IPS DF 6.9 (cell line): Measurements from ENCODE around the gene MPRIP.

Source experiments
- DNase-seq: peaks from one replicate; pipeline ENCODE4 v3.0.0-alpha.2; 2013; ENCODE audit warnings: low read depth, low spot score
- H3K27ac ChIP-seq: one replicate; pipeline ENCODE4 v1.5.1; 2013; ENCODE audit warnings: low read length, control low read depth
- H3K27me3 ChIP-seq: 2 replicates; pipeline ENCODE4 v1.6.1; 2013; ENCODE audit warnings: mild to moderate bottlenecking, low read length; ENCODE audit not compliant: control insufficient read depth, insufficient read depth
- H3K36me3 ChIP-seq: 2 replicates; pipeline ENCODE4 v1.6.1; 2013; ENCODE audit warnings: low read length; ENCODE audit not compliant: control insufficient read depth, insufficient read depth
- H3K4me1 ChIP-seq: 2 replicates; pipeline ENCODE4 v1.6.1; 2013; ENCODE audit warnings: low read length; ENCODE audit not compliant: control insufficient read depth, insufficient read depth
- H3K4me3 ChIP-seq: 2 replicates; pipeline ENCODE4 v1.5.1; 2013; ENCODE audit warnings: mild to moderate bottlenecking, low read length
- H3K9me3 ChIP-seq: 2 replicates; pipeline ENCODE4 v1.6.1; 2013; ENCODE audit warnings: low read length, inconsistent platforms; ENCODE audit not compliant: control insufficient read depth, insufficient read depth
- WGBS: extraction: QIAGEN DNeasy Blood & Tissue Kit; methylation state at CpG from one replicate; pipeline ENCODE4 v1.1.7; 2013; ENCODE audit warnings: mixed read lengths, missing lambda C conversion rate; ENCODE audit not compliant: insufficient read length, insufficient coverage; 5-methylcytosine and 5-hydroxymethylcytosine counted together

The MPRIP gene

DNA sequence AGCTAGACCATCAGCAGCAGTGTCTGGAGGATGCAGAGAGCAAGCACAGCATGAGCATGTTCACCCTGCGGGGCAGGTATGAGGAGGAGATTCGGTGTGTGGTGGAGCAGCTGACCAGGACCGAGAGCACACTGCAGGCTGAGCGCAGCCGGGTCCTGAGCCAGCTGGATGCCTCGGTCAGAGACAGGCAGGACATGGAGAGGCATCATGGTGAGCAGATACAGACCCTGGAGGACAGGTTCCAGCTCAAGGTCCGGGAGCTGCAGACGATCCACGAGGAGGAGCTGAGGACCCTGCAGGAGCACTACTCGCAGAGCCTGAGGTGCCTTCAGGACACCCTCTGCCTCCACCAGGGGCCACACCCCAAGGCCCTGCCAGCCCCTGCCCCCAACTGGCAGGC lies 125.1 kb downstream of the MPRIP start:
- no peak for DNase-seq
- no CpG with 5 or more reads among the region's 10 CpGs for WGBS
- H3K4me3 ChIP-seq, result no peak overlapping the region
- H3K9me3 ChIP-seq, result no peaks in the 10 kb centered on the region
- H3K36me3 ChIP-seq, result peaks cover 20% of the 10 kb centered on the region
- no peaks in the 10 kb centered on the region for H3K27me3 ChIP-seq
- H3K27ac ChIP-seq, result no peak overlapping the region
- H3K4me1 ChIP-seq, result peaks cover 1% of the 10 kb centered on the region

DNA sequence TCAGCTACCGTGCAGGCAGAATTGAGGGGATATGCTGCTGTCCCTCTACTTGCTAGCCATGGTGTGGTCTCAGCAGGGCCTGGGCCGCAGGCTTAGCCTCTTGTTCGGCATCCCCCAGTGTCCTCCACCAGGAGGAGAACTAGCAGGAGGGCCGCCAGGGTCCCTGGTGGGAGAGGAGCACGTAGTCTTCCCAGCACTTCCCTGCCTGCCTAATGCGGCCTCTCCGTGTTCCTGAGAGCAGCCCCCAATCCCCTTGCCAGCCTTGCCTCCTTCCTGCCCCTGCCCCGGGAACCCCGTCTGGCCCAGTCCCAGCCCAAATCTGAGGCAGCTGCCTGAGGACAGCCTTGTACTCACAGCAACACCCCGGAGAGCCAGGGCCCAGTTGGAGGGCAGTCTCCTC lies 125.7 kb downstream of the MPRIP start:
- Histone ChIP-seq H3K36me3 (peaks cover 19% of the 10 kb centered on the region), H3K9me3 (no peaks in the 10 kb centered on the region), H3K27ac (no peak overlapping the region), H3K4me3 (no peak overlapping the region), H3K27me3 (no peaks in the 10 kb centered on the region), H3K4me1 (peaks cover 1% of the 10 kb centered on the region)
- WGBS, result no CpG with 5 or more reads among the region's 10 CpGs
- DNase-seq, result no peak

DNA sequence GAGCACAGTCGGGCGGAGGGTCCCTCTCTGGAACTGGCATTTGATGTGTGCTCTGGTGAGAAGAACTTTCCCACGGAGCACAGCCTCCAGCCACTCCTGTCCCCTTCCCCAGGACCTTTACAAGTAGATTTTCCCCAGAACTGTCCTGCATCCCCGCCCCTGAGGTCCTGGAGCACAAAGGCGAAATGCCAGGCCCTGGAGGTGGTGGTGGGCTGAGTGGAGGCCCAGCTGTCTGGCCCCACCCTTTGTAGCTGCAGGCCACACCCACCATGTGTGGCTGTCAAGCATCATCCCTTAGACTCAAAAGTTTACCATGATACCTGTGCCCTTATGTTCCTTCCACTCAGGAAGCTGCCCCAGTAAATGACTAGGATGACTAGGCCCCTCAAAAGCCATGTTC lies 126.1 kb downstream of the MPRIP start:
- Histone ChIP-seq H3K9me3 (no peaks in the 10 kb centered on the region), H3K27me3 (no peaks in the 10 kb centered on the region), H3K4me1 (peaks cover 1% of the 10 kb centered on the region), H3K36me3 (peaks cover 19% of the 10 kb centered on the region), H3K4me3 (no peak overlapping the region), H3K27ac (no peak overlapping the region)
- no CpG with 5 or more reads among the region's 5 CpGs for WGBS
- DNase-seq, result no peak

DNA sequence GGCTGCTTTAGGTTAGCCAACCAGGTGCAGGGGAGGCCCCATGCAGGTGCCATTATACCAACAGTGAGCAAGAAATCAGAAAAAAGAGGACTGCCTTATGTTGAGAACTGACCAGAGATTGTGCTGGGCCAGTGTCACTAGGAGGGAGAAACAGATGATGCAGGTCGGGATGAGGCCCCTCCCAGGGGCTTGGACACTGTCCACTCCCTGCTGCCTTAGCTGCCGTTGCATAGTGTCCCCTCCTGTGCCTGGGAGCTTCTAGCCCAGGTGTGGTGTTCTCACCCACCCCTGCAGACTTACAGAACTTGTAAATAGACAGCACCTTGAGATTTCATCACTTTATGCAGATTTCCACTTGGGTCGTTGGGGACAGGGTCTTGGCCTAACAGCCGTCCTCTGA lies 127.1 kb downstream of the MPRIP start:
- H3K36me3 ChIP-seq, result peaks cover 15% of the 10 kb centered on the region
- H3K27ac ChIP-seq, result no peak overlapping the region
- no peaks in the 10 kb centered on the region for H3K27me3 ChIP-seq
- H3K4me1 ChIP-seq, result peaks cover 1% of the 10 kb centered on the region
- WGBS, result no CpG with 5 or more reads among the region's 4 CpGs
- no peak overlapping the region for H3K4me3 ChIP-seq
- no peaks in the 10 kb centered on the region for H3K9me3 ChIP-seq
- DNase-seq, result no peak

DNA sequence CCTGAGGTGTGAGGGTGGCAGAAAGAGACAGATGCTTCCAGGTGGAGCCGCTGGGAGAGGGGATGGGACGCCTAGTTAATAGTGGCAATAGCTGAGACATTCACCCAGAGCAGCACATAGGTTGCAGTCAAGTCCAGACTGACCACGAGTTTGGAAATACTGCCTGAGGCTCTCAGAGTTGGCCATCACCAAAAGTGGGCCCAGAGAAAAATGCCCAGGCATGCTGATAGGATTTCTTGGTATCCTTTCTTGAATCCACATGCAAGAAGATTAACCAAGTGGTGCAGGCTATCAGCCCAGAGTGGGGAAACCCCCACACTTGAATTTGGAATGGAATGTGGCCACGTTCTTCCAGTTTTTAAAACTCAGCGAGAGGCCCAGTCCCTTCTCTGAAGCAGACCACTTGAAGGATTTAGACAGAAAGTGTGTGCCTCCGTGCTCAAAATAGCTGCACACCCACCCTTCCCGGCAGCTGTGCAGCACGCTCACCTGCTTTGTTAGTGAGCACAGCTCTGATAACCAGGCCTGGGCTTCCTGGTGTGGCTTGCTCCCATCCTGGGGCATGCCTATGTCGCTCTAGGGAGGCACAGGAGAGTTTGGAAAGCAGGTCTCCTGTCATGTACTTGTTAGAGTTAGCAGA lies 128.2 kb downstream of the MPRIP start:
- H3K27ac ChIP-seq, result no peak overlapping the region
- H3K27me3 ChIP-seq, result no peaks in the 10 kb centered on the region
- WGBS, result no CpG with 5 or more reads among the region's 9 CpGs
- no peaks in the 10 kb centered on the region for H3K9me3 ChIP-seq
- H3K4me3 ChIP-seq, result no peak overlapping the region
- no peak for DNase-seq
- peaks cover 1% of the 10 kb centered on the region; the same call in 1 of the 2 replicates for H3K4me1 ChIP-seq
- peaks cover 12% of the 10 kb centered on the region for H3K36me3 ChIP-seq

DNA sequence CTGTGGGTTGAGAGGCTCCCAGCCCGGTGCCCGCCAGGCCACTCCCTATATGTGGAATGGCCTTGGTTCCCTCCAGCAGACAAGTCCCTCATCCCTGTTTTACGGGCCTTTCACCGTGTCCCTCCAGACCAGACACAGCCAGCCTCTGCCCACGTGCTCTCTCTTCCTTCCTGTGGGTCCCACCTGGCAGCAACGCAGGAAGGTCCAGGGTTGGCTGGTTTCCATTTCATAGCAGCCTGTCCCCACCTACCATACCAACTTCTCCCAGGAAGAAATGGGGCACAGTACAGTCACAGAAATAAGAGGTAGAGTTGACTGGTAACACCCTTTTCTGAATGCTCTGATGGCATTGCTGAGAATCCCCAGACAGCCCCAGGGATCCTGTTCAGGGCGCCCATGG lies 128.9 kb downstream of the MPRIP start:
- no peaks in the 10 kb centered on the region for H3K27me3 ChIP-seq

DNA sequence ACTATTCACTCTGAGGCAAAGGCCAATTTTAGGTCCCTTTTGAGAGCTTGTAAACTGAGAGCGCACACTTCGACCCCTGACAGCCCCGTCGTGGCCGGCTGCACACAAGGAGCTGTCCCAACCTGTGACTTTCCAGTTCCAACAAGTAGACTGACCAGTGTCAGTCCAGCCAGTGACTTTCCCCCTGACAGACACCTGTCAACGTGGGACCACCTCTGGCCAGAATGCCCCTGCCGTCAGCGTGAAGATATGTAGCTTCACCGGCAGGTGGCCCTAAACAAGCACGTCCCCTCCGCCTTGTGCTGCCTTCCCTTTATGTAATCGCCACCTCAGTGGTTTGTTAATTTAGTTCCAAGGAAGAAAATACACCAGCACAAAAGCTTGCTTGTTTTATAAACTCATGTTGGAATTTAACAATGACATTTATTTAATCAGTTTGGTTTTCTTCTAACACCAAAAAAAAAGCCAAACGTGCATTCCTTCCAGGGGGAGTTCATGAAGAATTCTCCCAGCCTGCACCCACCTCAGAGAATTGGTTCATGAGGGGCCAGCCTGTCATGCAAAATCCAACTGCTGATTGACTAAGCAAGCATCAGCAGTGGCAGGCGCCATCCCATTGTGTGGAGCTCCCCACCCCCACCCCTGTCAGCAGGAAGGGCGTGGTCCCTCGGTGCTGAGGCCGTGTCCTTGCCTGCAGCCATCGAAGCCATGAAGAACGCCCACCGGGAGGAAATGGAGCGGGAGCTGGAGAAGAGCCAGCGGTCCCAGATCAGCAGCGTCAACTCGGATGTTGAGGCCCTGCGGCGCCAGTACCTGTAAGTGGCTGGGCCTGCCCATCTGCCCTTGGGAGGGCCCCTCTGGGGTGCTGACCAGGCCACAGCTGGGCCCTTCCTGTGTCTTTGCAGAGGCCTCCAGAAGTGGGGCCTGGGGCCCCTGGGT lies 130.0 kb downstream of the MPRIP start:
- Histone ChIP-seq H3K4me1 (peaks cover 1% of the 10 kb centered on the region; the same call in 1 of the 2 replicates), H3K4me3 (no peak overlapping the region), H3K27me3 (no peaks in the 10 kb centered on the region), H3K9me3 (no peaks in the 10 kb centered on the region), H3K27ac (no peak overlapping the region), H3K36me3 (peaks cover 14% of the 10 kb centered on the region)
- no peak for DNase-seq
- no CpG with 5 or more reads among the region's 26 CpGs for WGBS

More for the DNA sequence above, 128.9 kb downstream of the MPRIP start:
- no peak for DNase-seq
- H3K27ac ChIP-seq, result no peak overlapping the region
- peaks cover 1% of the 10 kb centered on the region; the same call in 1 of the 2 replicates for H3K4me1 ChIP-seq
- no CpG with 5 or more reads among the region's 7 CpGs for WGBS
- no peak overlapping the region for H3K4me3 ChIP-seq
- H3K9me3 ChIP-seq, result no peaks in the 10 kb centered on the region
- peaks cover 12% of the 10 kb centered on the region for H3K36me3 ChIP-seq

DNA sequence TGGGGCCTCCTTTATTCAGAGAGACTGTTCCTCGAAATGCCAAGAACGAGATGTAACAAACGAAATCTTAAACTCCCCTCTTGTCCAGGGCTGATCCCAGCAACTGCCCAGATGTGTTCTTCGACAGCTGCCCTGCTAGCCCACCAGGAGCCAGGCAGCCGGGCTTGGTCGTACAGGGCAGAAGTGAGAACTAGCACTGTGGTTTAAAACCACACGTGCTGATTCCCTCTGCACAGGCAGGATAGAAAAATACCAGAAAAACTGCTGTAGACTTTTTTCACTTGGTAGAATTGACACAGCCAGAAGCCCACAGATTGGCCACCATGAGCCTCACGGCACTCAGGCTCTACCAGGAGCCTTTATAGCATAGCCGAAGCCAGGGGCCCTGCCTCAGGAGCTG lies 130.7 kb downstream of the MPRIP start:
- no peak overlapping the region for H3K27ac ChIP-seq
- H3K36me3 ChIP-seq, result peaks cover 14% of the 10 kb centered on the region
- peaks cover 1% of the 10 kb centered on the region; the same call in 1 of the 2 replicates for H3K4me1 ChIP-seq
- no peak for DNase-seq
- H3K4me3 ChIP-seq, result no peak overlapping the region
- WGBS, result no CpG with 5 or more reads among the region's 9 CpGs
- no peaks in the 10 kb centered on the region for H3K27me3 ChIP-seq
- H3K9me3 ChIP-seq, result no peaks in the 10 kb centered on the region

DNA sequence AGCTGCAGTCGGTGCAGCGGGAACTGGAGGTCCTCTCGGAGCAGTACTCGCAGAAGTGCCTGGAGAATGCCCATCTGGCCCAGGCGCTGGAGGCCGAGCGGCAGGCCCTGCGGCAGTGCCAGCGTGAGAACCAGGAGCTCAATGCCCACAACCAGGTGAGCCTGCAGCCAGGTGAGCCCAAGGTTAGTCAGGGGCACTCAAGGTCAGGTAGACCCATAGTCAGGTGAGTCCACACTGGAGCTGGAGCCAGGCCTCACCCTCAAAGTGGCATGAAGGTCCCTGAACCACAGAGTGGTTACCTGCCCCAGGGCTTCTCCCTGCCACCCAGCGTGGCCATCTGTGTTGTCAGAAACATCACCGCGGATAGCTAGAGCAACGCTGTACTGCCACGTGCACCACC lies 131.7 kb downstream of the MPRIP start:
- WGBS, result no CpG with 5 or more reads among the region's 14 CpGs
- Histone ChIP-seq H3K4me3 (no peak overlapping the region), H3K4me1 (peaks cover 1% of the 10 kb centered on the region; the same call in 1 of the 2 replicates), H3K27me3 (no peaks in the 10 kb centered on the region), H3K9me3 (no peaks in the 10 kb centered on the region), H3K36me3 (peaks cover 14% of the 10 kb centered on the region), H3K27ac (no peak overlapping the region)
- no peak for DNase-seq

DNA sequence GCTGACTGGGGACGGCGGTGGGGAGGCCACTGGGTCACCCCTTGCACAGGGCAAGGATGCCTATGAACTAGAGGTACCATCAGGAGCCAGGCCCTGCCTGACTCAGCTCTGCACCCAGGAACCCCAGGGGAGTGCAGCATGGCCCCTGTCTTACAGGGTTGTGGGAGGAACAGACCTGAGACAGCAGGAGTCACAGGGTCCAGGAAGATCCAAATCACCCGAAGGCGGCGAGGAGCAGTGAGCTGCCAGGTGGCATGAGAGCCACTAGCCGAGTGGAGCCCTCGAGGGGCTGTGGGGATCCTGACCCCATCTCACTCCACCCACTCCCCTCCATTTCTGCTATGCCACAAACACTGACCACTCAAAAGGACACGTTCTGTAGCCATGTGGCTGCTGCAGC lies 133.1 kb downstream of the MPRIP start:
- DNase-seq, result no peak
- Histone ChIP-seq H3K27ac (no peak overlapping the region), H3K4me1 (peaks cover 1% of the 10 kb centered on the region; the same call in 1 of the 2 replicates), H3K9me3 (no peaks in the 10 kb centered on the region), H3K36me3 (peaks cover 19% of the 10 kb centered on the region), H3K4me3 (no peak overlapping the region), H3K27me3 (no peaks in the 10 kb centered on the region)
- WGBS, result no CpG with 5 or more reads among the region's 8 CpGs
